Measurements from ENCODE around the gene DYNLL1. TPM values are rescaled to one million over a fixed set of nuclear protein-coding genes. Genes with fewer than 3 reads are reported as not detected.

The DYNLL1 gene
- total and polyA plus RNA-seq, 4 donors: 236 to 686 (median 275) TPM

DNA sequence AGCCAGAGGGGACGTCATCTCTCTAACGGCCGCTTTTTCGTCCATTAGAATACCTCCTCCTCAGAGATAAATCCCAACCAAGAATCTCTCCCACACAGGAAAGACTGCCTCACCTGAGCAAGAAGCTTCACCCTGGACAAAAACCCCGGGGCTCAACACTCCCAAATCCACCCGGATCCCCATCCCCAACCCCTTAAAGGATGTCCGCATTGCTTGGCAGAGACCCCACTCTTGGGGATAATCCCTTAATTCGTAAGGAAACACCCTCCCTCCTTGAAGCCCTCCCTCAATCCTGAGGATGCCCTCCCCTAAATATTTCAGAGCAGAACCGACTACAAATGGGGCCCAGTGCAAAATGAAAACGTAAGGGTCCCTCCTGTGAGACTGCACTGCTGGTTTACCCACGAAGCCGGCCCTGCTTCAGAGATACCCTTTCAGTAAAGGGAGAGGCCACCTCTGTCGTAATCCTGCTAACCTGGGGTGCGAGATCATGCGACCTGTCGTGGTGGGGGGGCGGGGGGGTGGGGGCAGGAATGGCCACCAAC lies 655 bp upstream of the DYNLL1 start:
- Histone ChIP-seq H3K36me3 (ENCODE audit: control insufficient read depth in 1 of 2, insufficient read depth in 2 of 2, low read length in 1 of 2) (no peaks in the 10 kb centered on the region), H3K27me3 (ENCODE audit: control insufficient read depth in 1 of 2, insufficient read depth in 2 of 2, low read length in 1 of 2) (no peaks in the 10 kb centered on the region), H3K9me3 (ENCODE audit: control insufficient read depth, low read length) (no peaks in the 10 kb centered on the region), H3K4me3 (ENCODE audit: low read length in 2 of 2) (peak overlapping the region; percentile 37 to 54), H3K4me1 (ENCODE audit: control insufficient read depth in 1 of 2, insufficient read depth in 2 of 2, low read length in 2 of 2) (peaks cover 0 to 6% of the 10 kb centered on the region in 2 donors), H3K27ac (ENCODE audit: low read depth in 1 of 2, low read length in 2 of 2) (no peak overlapping the region)
- WGBS, 2 donors: 16 to 19% methylated on average over 17 of the region's 17 CpGs
- intact Hi-C loops (cut with DNase I): loop anchor here (5.0 kb wide), 1 partner anchor 42 kb away; no protein-coding TSS in a partner anchor
- ATAC-seq (ENCODE audit: low FRiP score) (no peak), DNase-seq (no peak)

DNA sequence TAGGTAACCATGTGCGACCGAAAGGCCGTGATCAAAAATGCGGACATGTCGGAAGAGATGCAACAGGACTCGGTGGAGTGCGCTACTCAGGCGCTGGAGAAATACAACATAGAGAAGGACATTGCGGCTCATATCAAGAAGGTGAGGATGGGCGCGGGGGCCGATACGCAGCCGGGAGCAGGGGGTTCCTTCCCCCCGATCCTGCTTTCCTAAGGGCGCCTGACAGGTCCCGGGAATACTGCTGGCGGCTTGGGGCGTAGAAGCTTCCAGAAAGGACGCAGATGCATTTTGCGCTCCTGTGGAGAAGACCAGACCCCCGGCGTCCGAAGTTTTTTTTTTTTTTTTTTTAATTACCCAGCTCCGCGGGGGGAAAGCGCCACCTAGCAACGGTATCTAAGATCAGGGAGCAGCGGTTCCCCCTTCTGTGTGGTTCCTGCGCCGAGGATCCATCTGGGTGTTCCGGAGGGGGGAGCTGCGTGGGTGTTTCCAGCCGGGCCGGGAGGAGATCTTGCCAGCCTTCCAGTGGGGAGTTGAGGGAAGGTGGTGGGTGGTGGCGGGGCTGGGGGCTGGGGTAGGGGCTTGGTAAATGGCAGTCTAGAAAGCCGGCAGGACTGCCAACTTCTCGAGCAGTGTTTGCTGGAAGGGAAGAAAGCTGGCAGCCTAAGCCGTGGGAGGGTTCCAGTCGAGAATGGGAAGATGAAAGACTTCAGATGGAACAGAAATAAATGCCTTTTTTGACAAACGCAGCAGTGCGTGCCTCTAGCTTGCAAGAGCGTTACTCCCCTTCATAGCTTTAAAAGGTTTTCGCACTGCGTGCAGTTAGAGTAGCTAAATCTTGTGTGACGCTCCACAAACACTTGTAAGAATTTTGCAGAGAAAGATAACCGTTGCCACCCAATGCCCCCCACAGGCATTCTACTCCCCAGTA lies 764 bp downstream of the DYNLL1 start:
- peak overlapping the region; percentile 31 to 46 for H3K27ac ChIP-seq (ENCODE audit: low read depth in 1 of 2, low read length in 2 of 2)
- WGBS, 2 donors: 0 to 1% methylated on average over 47 of the region's 47 CpGs
- peak; percentile 82 to 88 for DNase-seq
- peaks cover 0 to 6% of the 10 kb centered on the region in 2 donors for H3K4me1 ChIP-seq (ENCODE audit: control insufficient read depth in 1 of 2, insufficient read depth in 2 of 2, low read length in 2 of 2)
- no peaks in the 10 kb centered on the region for H3K9me3 ChIP-seq (ENCODE audit: control insufficient read depth, low read length)
- no peaks in the 10 kb centered on the region for H3K27me3 ChIP-seq (ENCODE audit: control insufficient read depth in 1 of 2, insufficient read depth in 2 of 2, low read length in 1 of 2)
- no peaks in the 10 kb centered on the region for H3K36me3 ChIP-seq (ENCODE audit: control insufficient read depth in 1 of 2, insufficient read depth in 2 of 2, low read length in 1 of 2)
- intact Hi-C loops (cut with DNase I): loop anchor here (5.0 kb wide), 1 partner anchor 41 kb away; no protein-coding TSS in a partner anchor
- H3K4me3 ChIP-seq (ENCODE audit: low read length in 2 of 2): peak overlapping the region; percentile 77 to 90
- peak; percentile 84 for ATAC-seq (ENCODE audit: low FRiP score)

DNA sequence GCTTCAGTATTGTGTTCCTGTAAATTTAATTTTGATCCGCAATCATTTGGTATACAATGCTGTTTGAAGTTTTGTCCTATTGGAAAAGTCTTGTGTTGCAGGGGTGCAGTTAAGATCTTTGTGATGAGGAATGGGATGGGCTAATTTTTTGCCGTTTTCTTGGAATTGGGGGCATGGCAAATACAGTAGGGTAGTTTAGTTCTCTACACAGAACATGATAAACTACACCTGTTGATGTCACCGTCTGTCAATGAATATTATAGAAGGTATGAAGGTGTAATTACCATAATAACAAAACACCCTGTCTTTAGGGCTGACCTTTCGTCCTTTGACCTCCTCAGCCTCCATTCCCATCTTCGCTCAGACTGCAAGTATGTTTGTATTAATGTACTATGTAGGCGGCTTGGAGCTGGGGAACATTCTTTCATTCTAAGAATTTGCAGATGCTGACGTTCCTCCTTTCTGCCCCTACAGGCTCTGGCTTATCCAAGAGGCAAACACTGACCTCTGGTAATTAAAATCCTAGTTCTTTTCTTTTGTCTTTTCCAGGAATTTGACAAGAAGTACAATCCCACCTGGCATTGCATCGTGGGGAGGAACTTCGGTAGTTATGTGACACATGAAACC lies 1.7 kb downstream of the DYNLL1 start:
- no peaks in the 10 kb centered on the region for H3K9me3 ChIP-seq (ENCODE audit: control insufficient read depth, low read length)
- ATAC-seq (ENCODE audit: low FRiP score) (no peak), DNase-seq (no peak)
- H3K27me3 ChIP-seq (ENCODE audit: control insufficient read depth in 1 of 2, insufficient read depth in 2 of 2, low read length in 1 of 2): no peaks in the 10 kb centered on the region
- peak overlapping the region; percentile 77 to 90 for H3K4me3 ChIP-seq (ENCODE audit: low read length in 2 of 2)
- no peak overlapping the region for H3K27ac ChIP-seq (ENCODE audit: low read depth in 1 of 2, low read length in 2 of 2)
- H3K4me1 ChIP-seq (ENCODE audit: control insufficient read depth in 1 of 2, insufficient read depth in 2 of 2, low read length in 2 of 2): peaks cover 0 to 6% of the 10 kb centered on the region in 2 donors
- intact Hi-C loops (cut with DNase I): loop anchor here (5.0 kb wide), 1 partner anchor 40 kb away; no protein-coding TSS in a partner anchor
- 3% methylated on average over 9 of the region's 9 CpGs for WGBS, 2 donors
- H3K36me3 ChIP-seq (ENCODE audit: control insufficient read depth in 1 of 2, insufficient read depth in 2 of 2, low read length in 1 of 2): no peaks in the 10 kb centered on the region

DNA sequence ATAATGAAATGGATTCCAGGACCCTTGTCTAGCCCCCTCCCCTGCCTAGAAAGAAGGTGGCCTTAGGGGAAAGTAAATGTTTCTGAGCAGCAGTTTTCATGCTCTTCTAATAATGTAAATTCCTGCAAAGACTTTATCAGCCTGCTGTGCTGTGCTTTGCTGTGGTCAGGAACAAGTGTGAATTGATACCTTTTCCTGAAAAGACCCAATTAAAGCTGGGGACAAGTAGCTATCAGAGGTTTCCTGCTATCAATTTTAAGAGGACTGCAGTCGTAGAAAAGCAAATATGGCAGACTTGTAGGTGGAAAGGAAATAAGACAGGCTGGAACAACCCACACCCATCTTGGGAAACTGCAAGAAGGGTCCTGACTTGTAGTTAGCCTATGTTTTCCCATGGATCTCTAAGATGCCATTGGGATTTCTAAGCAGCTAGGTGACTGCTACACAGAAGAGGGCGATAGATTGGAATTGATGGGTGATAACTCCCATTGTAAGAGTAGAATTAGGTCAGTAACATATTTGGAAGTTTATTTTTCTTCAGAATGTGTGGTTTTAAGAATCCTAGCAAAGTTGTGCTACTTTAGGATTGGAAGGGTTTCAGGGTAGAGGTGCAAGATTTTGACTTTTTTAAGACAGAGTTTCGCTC lies 3.1 kb downstream of the DYNLL1 start:
- peaks cover 0 to 6% of the 10 kb centered on the region in 2 donors for H3K4me1 ChIP-seq (ENCODE audit: control insufficient read depth in 1 of 2, insufficient read depth in 2 of 2, low read length in 2 of 2)
- 78 to 82% methylated on average over 3 of the region's 3 CpGs for WGBS, 2 donors
- ATAC-seq (ENCODE audit: low FRiP score) (no peak), DNase-seq (no peak)
- H3K36me3 ChIP-seq (ENCODE audit: control insufficient read depth in 1 of 2, insufficient read depth in 2 of 2, low read length in 1 of 2): peaks cover 2 to 4% of the 10 kb centered on the region in 2 donors
- H3K27ac ChIP-seq (ENCODE audit: low read depth in 1 of 2, low read length in 2 of 2): no peak overlapping the region
- no peaks in the 10 kb centered on the region for H3K9me3 ChIP-seq (ENCODE audit: control insufficient read depth, low read length)
- H3K4me3 ChIP-seq (ENCODE audit: low read length in 2 of 2): no peak overlapping the region
- intact Hi-C loops (cut with DNase I): loop anchor here (5.0 kb wide), 1 partner anchor 38 kb away; no protein-coding TSS in a partner anchor
- H3K27me3 ChIP-seq (ENCODE audit: control insufficient read depth in 1 of 2, insufficient read depth in 2 of 2, low read length in 1 of 2): no peaks in the 10 kb centered on the region

DNA sequence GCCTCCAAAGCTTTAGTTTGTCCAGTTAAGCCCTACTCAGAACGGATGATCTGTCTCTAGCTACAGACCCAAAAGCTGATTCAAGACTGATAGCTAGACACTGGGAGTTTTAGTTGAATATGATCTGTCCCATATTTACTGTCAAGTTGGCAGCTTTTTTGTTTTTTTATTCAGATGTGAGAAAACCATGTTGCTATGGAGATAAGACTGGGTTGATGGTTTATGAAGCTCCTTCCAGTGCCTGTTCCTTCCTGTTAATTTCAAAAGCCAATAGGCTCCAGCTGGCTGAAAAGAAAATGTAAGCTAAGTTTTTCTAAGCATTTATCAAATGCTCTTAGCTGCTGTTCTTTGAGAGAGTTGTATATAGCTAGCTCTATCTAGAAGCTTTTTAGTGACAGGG lies 4.7 kb downstream of the DYNLL1 start:
- Histone ChIP-seq H3K36me3 (ENCODE audit: control insufficient read depth in 1 of 2, insufficient read depth in 2 of 2, low read length in 1 of 2) (peaks cover 2 to 4% of the 10 kb centered on the region in 2 donors), H3K9me3 (ENCODE audit: control insufficient read depth, low read length) (no peaks in the 10 kb centered on the region), H3K27me3 (ENCODE audit: control insufficient read depth in 1 of 2, insufficient read depth in 2 of 2, low read length in 1 of 2) (no peaks in the 10 kb centered on the region), H3K4me1 (ENCODE audit: control insufficient read depth in 1 of 2, insufficient read depth in 2 of 2, low read length in 2 of 2) (peaks cover 0 to 3% of the 10 kb centered on the region in 2 donors), H3K4me3 (ENCODE audit: low read length in 2 of 2) (no peak overlapping the region), H3K27ac (ENCODE audit: low read depth in 1 of 2, low read length in 2 of 2) (peak overlapping the region in 1 of 2 donors; percentile 14)
- no peak for ATAC-seq (ENCODE audit: low FRiP score)
- WGBS, 2 donors: 65 to 78% methylated on average over 1 of the region's 1 CpG
- intact Hi-C loops (cut with DNase I): no loop called here
- DNase-seq: no peak

DNA sequence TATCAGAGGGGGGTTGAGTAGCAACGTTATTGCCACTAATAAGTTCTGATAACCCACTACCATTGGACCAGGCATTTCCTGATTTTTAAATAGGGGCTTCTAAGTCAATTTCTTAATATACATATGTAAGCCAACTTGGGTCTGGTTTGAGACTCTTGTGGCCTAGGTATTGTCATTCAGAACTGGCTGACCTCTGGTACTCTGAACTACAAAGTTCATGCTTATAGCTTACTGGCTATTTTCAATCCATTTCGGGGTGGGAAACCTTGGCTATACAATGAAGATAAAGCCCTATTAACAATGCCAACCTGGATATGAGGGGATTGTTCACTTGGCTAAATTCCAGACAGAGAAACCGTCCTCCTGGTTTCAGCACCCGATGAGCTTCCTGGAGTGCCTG lies 8.7 kb downstream of the DYNLL1 start:
- no peak for DNase-seq
- no peaks in the 10 kb centered on the region for H3K4me1 ChIP-seq (ENCODE audit: control insufficient read depth in 1 of 2, insufficient read depth in 2 of 2, low read length in 2 of 2)
- 78 to 80% methylated on average over 4 of the region's 4 CpGs for WGBS, 2 donors
- H3K9me3 ChIP-seq (ENCODE audit: control insufficient read depth, low read length): no peaks in the 10 kb centered on the region
- H3K27me3 ChIP-seq (ENCODE audit: control insufficient read depth in 1 of 2, insufficient read depth in 2 of 2, low read length in 1 of 2): no peaks in the 10 kb centered on the region
- no peak overlapping the region for H3K4me3 ChIP-seq (ENCODE audit: low read length in 2 of 2)
- intact Hi-C loops (cut with DNase I): no loop called here
- H3K27ac ChIP-seq (ENCODE audit: low read depth in 1 of 2, low read length in 2 of 2): no peak overlapping the region
- H3K36me3 ChIP-seq (ENCODE audit: control insufficient read depth in 1 of 2, insufficient read depth in 2 of 2, low read length in 1 of 2): peaks cover 2 to 4% of the 10 kb centered on the region in 2 donors
- ATAC-seq (ENCODE audit: low FRiP score): no peak

DNA sequence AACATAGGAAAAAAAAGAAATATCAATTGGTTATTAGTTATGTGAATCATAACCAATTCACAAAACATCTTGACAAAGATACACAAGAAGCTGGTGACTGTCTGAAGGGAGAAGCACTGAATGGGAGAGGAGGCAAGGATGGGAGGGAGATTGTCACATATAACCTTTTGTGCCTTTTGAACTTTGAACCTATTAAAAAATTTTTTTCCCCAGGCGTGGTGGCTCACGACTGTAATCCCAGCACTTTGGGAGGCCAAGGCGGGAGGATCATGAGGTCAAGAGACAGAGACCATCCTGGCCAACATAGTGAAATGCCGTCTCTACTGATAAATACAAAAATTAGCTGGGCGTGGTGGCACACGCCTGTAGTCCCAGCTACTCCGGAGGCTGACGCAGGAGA lies 12.6 kb downstream of the DYNLL1 start:
- intact Hi-C loops (cut with DNase I): no loop called here
- no peaks in the 10 kb centered on the region for H3K4me1 ChIP-seq (ENCODE audit: control insufficient read depth in 1 of 2, insufficient read depth in 2 of 2, low read length in 2 of 2)
- H3K27me3 ChIP-seq (ENCODE audit: control insufficient read depth in 1 of 2, insufficient read depth in 2 of 2, low read length in 1 of 2): no peaks in the 10 kb centered on the region
- DNase-seq (no peak), ATAC-seq (ENCODE audit: low FRiP score) (no peak)
- H3K36me3 ChIP-seq (ENCODE audit: control insufficient read depth in 1 of 2, insufficient read depth in 2 of 2, low read length in 1 of 2): peaks cover 1 to 3% of the 10 kb centered on the region in 2 donors
- H3K4me3 ChIP-seq (ENCODE audit: low read length in 2 of 2): no peak overlapping the region
- WGBS, 2 donors: 93 to 94% methylated on average over 8 of the region's 8 CpGs
- H3K27ac ChIP-seq (ENCODE audit: low read depth in 1 of 2, low read length in 2 of 2): no peak overlapping the region
- H3K9me3 ChIP-seq (ENCODE audit: control insufficient read depth, low read length): no peaks in the 10 kb centered on the region

DNA sequence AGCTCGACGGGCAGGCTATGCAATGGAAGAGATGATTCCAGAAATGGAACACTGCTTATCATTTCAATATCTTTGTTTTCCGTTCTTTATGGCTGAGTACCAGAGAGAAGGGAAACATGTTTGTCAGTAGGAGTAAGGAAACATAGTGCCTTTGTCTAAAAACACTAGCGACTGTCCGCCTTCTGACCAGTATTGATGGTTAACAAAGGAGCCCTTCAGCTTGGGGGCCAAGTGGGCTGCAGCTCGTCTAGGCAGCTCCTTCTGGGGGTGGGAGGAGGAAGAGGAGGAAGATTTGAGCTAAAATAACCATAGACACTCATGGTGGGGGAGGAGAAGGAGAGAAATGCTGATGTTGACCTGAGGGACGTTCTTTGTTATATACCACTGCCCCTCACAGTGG lies 18.1 kb downstream of the DYNLL1 start:
- no peaks in the 10 kb centered on the region for H3K4me1 ChIP-seq (ENCODE audit: control insufficient read depth in 1 of 2, insufficient read depth in 2 of 2, low read length in 2 of 2)
- H3K9me3 ChIP-seq (ENCODE audit: control insufficient read depth, low read length): no peaks in the 10 kb centered on the region
- H3K27ac ChIP-seq (ENCODE audit: low read depth in 1 of 2, low read length in 2 of 2): no peak overlapping the region
- intact Hi-C loops (cut with DNase I): no loop called here
- no peak overlapping the region for H3K4me3 ChIP-seq (ENCODE audit: low read length in 2 of 2)
- WGBS, 2 donors: 83 to 89% methylated on average over 7 of the region's 7 CpGs
- ATAC-seq (ENCODE audit: low FRiP score): no peak
- H3K27me3 ChIP-seq (ENCODE audit: control insufficient read depth in 1 of 2, insufficient read depth in 2 of 2, low read length in 1 of 2): no peaks in the 10 kb centered on the region
- H3K36me3 ChIP-seq (ENCODE audit: control insufficient read depth in 1 of 2, insufficient read depth in 2 of 2, low read length in 1 of 2): peaks cover 0 to 3% of the 10 kb centered on the region in 2 donors
- DNase-seq: no peak

All from aorta (tissue), 5 donors.